Left hindlimb (tissue), 1 donor: ENCODE data around the gene PLCXD1.
A peak's percentile ranks its signal among the peaks of the same experiment; 100 is the strongest.
"Not testable (repeated sequence)": the region's sequence is repeated elsewhere in the genome, so short reads cannot be mapped to it uniquely, and the experiment has no call there.

Experiments used
- DNase-seq: peaks from one replicate; pipeline ENCODE4 v3.0.0-alpha.2; 2018

Gene PLCXD1

GRCh38 chrX:281166-281999, at the start of gene PLCXD1:
Gene PLCXD1 (plus strand): TSS chrX:281381. CDS start chrX:284188, 2,807 bp downstream.
- DNase-seq = peak; percentile 81

GRCh38 chrX:231637-232277, 49.4 kb upstream of the PLCXD1 start:
- not testable (repeated sequence) for DNase-seq

- DNase-seq = not testable (repeated sequence)
These were observed 48.9 kb upstream of the PLCXD1 start for GRCh38 chrX:232278-232655.

GRCh38 chrX:236201-236600, 45.0 kb upstream of the PLCXD1 start:
- not testable (repeated sequence) for DNase-seq

- no peak for DNase-seq
These were observed 30.2 kb upstream of the PLCXD1 start for GRCh38 chrX:250965-251364.

- DNase-seq = not testable (repeated sequence)
These were observed 29.6 kb upstream of the PLCXD1 start for GRCh38 chrX:251396-252243.

- DNase-seq = no peak
These were observed 28.8 kb upstream of the PLCXD1 start for GRCh38 chrX:252244-252956.

GRCh38 chrX:252957-253291, 28.3 kb upstream of the PLCXD1 start:
- no peak for DNase-seq

- DNase-seq = no peak
These were observed 27.5 kb upstream of the PLCXD1 start for GRCh38 chrX:253451-254297.

GRCh38 chrX:254630-255215, 26.5 kb upstream of the PLCXD1 start:
- no peak for DNase-seq

GRCh38 chrX:255923-256331, 25.3 kb upstream of the PLCXD1 start:
- DNase-seq = no peak

GRCh38 chrX:257054-257453, 24.1 kb upstream of the PLCXD1 start:
- DNase-seq = not testable (repeated sequence)

GRCh38 chrX:257681-258289, 23.4 kb upstream of the PLCXD1 start:
- no peak for DNase-seq

- no peak for DNase-seq
These were observed 22.7 kb upstream of the PLCXD1 start for GRCh38 chrX:258291-259040.

GRCh38 chrX:259692-260355, 21.4 kb upstream of the PLCXD1 start:
- DNase-seq = no peak

GRCh38 chrX:261167-261918, 19.8 kb upstream of the PLCXD1 start:
- no peak for DNase-seq

GRCh38 chrX:261919-262352, 19.2 kb upstream of the PLCXD1 start:
- DNase-seq = no peak

- DNase-seq = no peak
These were observed 18.7 kb upstream of the PLCXD1 start for GRCh38 chrX:262381-262909.

- DNase-seq = not testable (repeated sequence)
These were observed 17.2 kb upstream of the PLCXD1 start for GRCh38 chrX:264006-264405.
